MM.1S (cell line): ENCODE data around the gene ALDH8A1.

Experiments
- CTCF ChIP-seq: fragments of 300-600 bp; sonication (generic); IDR thresholded peaks from 2 replicates; pipeline ENCODE4 v1.5.1; 2016; ENCODE audit warnings: antibody characterized with exemption, low read length, mixed read lengths
- EZH2 ChIP-seq: fragments of 300-600 bp; sonication (generic); optimal IDR thresholded peaks from 2 replicates; pipeline ENCODE3; 2017; ENCODE audit warnings: low read depth, mild to moderate bottlenecking, antibody characterized with exemption, low read length, mixed read lengths

GRCh38 chr6:134937426-134937825 lies 12.5 kb downstream of the ALDH8A1 start:
- TF ChIP-seq CTCF, result no peak
- TF ChIP-seq EZH2, result no peak
